ENCODE data around the gene SFMBT1. TPM values are rescaled to one million over a fixed set of nuclear protein-coding genes. Genes with fewer than 3 reads are reported as not detected.
A peak's percentile ranks its signal among the peaks of the same experiment; 100 is the strongest.

Gene SFMBT1
- total RNA-seq, 2 donors from 2014 or later = 16.7 to 17.4 TPM

DNA sequence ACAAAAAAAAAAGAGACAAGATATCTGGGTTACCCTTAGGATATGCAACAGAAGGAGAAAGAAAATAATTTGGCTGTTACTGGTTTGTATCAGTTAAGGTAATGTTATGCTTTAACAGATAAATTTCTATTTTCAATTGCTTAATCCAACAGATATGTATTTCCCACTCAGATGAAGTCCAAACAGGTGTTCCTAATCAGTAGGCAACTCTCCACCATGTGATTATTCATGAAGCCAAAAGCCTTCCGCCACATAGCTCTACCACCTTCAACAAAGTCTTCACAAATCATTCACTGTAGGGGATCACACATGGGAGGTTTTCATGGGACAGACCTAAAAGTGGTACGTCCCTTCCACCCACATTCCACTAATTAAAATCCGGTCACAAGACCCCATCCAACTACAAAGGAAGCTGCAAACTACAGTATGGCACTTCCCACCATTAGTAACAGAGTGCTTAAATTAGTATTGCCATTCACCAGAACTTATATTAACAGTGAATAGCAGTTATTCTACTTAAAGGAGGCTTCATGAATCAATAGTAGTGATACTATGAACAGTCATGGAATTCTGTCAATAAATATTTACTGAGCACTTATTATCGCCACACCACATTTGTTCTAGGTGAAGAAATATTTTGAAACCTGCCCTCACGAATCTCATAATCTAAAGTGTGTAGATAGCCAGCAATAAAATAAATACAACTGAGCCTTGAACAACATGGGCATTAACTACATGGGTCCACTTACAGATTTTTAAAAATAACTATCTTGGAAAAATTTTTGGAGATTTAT is 66.5 kb downstream of the SFMBT1 start:
- Histone ChIP-seq H3K4me1 (no peaks in the 10 kb centered on the region), H3K4me3 (no peak overlapping the region), H3K36me3 (no peaks in the 10 kb centered on the region), H3K27ac (no peak overlapping the region), H3K27me3 (no peaks in the 10 kb centered on the region), H3K9me3 (no peaks in the 10 kb centered on the region)
- TF ChIP-seq, protein P1, sequence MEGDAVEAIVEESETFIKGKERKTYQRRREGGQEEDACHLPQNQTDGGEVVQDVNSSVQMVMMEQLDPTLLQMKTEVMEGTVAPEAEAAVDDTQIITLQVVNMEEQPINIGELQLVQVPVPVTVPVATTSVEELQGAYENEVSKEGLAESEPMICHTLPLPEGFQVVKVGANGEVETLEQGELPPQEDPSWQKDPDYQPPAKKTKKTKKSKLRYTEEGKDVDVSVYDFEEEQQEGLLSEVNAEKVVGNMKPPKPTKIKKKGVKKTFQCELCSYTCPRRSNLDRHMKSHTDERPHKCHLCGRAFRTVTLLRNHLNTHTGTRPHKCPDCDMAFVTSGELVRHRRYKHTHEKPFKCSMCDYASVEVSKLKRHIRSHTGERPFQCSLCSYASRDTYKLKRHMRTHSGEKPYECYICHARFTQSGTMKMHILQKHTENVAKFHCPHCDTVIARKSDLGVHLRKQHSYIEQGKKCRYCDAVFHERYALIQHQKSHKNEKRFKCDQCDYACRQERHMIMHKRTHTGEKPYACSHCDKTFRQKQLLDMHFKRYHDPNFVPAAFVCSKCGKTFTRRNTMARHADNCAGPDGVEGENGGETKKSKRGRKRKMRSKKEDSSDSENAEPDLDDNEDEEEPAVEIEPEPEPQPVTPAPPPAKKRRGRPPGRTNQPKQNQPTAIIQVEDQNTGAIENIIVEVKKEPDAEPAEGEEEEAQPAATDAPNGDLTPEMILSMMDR (IDR thresholded peaks at IDR 0.05) = no peak
- no peak for DNase-seq (ENCODE audit: low spot score)

DNA sequence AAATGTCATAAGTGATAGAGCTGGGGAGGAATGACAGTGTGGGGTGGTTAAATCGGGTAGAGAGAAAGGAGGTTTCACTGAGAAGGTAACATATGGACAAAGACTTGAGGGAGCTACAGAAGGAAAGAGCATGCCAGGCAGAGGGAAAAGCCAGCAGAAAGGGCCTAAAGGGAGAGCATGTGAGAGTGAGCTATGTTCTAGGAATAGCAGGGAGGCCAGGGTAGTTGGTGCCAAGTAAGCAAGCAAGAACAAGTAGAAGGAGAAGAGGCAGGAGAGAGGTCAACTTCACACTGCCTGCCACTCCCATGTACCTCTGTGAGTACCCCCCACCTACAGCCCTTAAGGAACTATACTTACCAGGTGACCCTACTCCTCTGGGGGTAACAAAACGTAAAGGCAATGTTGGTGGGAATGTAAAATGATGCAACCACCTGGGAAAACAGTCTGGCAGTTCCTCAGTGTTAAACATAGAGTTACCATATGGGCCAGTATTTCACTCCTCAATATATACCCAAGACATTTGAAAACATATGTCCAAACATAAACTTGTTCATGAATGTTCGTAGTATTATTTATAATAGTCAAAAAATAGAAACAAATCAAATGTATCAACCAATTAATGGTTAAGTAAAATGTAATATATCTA is 67.6 kb downstream of the SFMBT1 start:
- TF ChIP-seq, protein P1 (IDR thresholded peaks at IDR 0.05) = no peak
- H3K4me1 ChIP-seq = no peaks in the 10 kb centered on the region
- peak overlapping the region; percentile 55 to 74 for H3K27ac ChIP-seq
- H3K36me3 ChIP-seq = no peaks in the 10 kb centered on the region
- DNase-seq (ENCODE audit: low spot score) = no peak
- H3K4me3 ChIP-seq = no peak overlapping the region
- H3K27me3 ChIP-seq = no peaks in the 10 kb centered on the region
- H3K9me3 ChIP-seq = no peaks in the 10 kb centered on the region

DNA sequence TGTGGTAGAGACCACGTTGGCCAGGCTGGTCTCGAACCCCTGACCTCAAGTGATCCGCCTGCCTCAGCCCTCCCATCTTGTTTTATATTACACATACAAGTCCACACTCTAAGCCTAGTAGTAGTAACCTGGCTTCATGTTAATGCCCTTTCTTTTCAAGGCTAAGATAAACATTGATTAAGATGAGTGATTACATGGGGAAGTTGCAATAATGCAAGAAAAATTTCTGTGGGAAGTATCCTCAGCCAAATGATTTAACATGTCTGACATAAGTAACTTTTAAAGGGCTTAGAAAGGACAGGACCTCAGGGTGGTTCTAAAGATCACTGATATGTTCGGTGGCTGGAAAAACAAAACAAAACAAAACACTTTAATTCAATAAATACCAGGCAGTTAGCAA is 72.1 kb downstream of the SFMBT1 start:
- Histone ChIP-seq H3K27ac (no peak overlapping the region), H3K27me3 (no peaks in the 10 kb centered on the region), H3K9me3 (no peaks in the 10 kb centered on the region), H3K4me3 (no peak overlapping the region), H3K36me3 (no peaks in the 10 kb centered on the region), H3K4me1 (no peaks in the 10 kb centered on the region)
- TF ChIP-seq, protein P1 (IDR thresholded peaks at IDR 0.05) = no peak
- DNase-seq (ENCODE audit: low spot score) = no peak

DNA sequence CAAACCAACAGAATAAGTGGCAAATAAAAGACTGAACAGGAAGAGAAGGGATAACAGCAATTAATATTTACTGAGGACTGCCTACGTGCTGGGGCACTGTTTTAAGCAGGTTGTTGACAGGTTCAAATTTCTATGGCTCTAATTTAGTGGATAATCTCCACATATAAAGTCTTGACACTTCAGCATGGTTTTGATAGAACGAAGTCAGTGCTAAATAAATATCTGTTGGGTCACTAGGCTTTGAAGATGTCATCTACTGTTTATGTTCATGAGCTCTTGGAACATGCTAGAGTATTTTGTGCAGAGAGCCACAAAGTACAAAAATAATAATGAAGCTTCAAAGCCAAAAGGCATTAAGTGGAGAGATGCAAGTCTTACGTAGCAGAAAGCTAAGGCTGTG is 74.0 kb downstream of the SFMBT1 start:
- DNase-seq (ENCODE audit: low spot score) = no peak
- TF ChIP-seq, protein P1 (IDR thresholded peaks at IDR 0.05) = no peak
- Histone ChIP-seq H3K4me3 (no peak overlapping the region), H3K9me3 (no peaks in the 10 kb centered on the region), H3K4me1 (no peaks in the 10 kb centered on the region), H3K27me3 (no peaks in the 10 kb centered on the region), H3K36me3 (no peaks in the 10 kb centered on the region), H3K27ac (no peak overlapping the region)

DNA sequence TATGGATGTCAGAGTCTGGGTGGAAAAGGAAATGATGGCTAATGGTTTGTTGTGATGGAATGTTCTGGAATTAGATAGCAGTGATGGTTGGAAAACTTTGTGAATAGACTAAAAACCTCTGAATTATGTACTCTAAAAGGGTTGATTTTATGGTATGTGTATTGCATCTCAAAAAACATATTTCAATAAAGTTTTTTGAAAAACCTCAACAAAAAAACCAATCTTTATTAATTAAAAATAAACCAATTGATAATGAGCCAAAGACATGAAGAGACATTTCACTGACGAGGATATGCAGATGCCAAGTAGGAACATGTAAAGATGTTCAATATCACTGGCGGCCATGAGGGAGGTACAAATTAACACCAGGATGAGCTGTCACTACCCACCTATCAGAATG is 78.5 kb downstream of the SFMBT1 start:
- Histone ChIP-seq H3K4me1 (no peaks in the 10 kb centered on the region), H3K27ac (no peak overlapping the region), H3K27me3 (no peaks in the 10 kb centered on the region), H3K9me3 (no peaks in the 10 kb centered on the region), H3K36me3 (no peaks in the 10 kb centered on the region), H3K4me3 (no peak overlapping the region)
- DNase-seq (ENCODE audit: low spot score) = no peak
- TF ChIP-seq, protein P1 (IDR thresholded peaks at IDR 0.05) = no peak

All from right atrium auricular region (tissue), 2 donors.